Neuron (in vitro differentiated cells): ENCODE results near the gene PARD3.
"Not testable (repeated sequence)": the region's sequence is repeated elsewhere in the genome, so short reads cannot be mapped to it uniquely, and the experiment has no call there.

Experiments used
- H2AFZ ChIP-seq: one replicate; pipeline ENCODE4 v1.6.1; 2013; ENCODE audit warnings: low read depth, mild to moderate bottlenecking, inconsistent platforms, low read length, moderate library complexity
- H3K27me3 ChIP-seq: one replicate; pipeline ENCODE4 v1.6.1; 2013; ENCODE audit warnings: low read length; ENCODE audit not compliant: insufficient read depth
- H3K36me3 ChIP-seq: one replicate; pipeline ENCODE4 v1.6.1; 2013; ENCODE audit warnings: low read length; ENCODE audit not compliant: insufficient read depth
- H3K4me1 ChIP-seq: one replicate; pipeline ENCODE4 v1.6.1; 2013; ENCODE audit warnings: low read length; ENCODE audit not compliant: insufficient read depth
- H3K4me3 ChIP-seq: 2 replicates; pipeline ENCODE4 v1.5.1; 2013; ENCODE audit warnings: mild to moderate bottlenecking, low read length, moderate library complexity
- H3K9me3 ChIP-seq: one replicate; pipeline ENCODE4 v1.6.1; 2013; ENCODE audit warnings: low read length

Gene PARD3

GRCh38 chr10:34081948-34082347, 733.1 kb downstream of the PARD3 start:
- H3K27me3 ChIP-seq = no peaks in the 10 kb centered on the region
- H3K4me1 ChIP-seq = no peaks in the 10 kb centered on the region
- no peak overlapping the region for H3K4me3 ChIP-seq
- H3K9me3 ChIP-seq = no peaks in the 10 kb centered on the region
- H3K36me3 ChIP-seq = no peaks in the 10 kb centered on the region
- H2AFZ ChIP-seq = no peak overlapping the region

- H3K36me3 ChIP-seq = no peaks in the 10 kb centered on the region
- no peak overlapping the region for H3K4me3 ChIP-seq
- no peaks in the 10 kb centered on the region for H3K4me1 ChIP-seq
- H3K9me3 ChIP-seq = no peaks in the 10 kb centered on the region
- no peak overlapping the region for H2AFZ ChIP-seq
- H3K27me3 ChIP-seq = no peaks in the 10 kb centered on the region
Measured at GRCh38 chr10:34081347-34081743, 733.8 kb downstream of the PARD3 start.

- no peak overlapping the region for H3K4me3 ChIP-seq
- H3K9me3 ChIP-seq = peaks cover under 1% of the 10 kb centered on the region
- no peaks in the 10 kb centered on the region for H3K4me1 ChIP-seq
- H3K27me3 ChIP-seq = peaks cover 1% of the 10 kb centered on the region
- no peaks in the 10 kb centered on the region for H3K36me3 ChIP-seq
- no peak overlapping the region for H2AFZ ChIP-seq
Measured at GRCh38 chr10:34080485-34081346, 734.4 kb downstream of the PARD3 start.

GRCh38 chr10:34079702-34080484, 735.2 kb downstream of the PARD3 start:
- H3K4me3 ChIP-seq = no peak overlapping the region
- H3K27me3 ChIP-seq = peaks cover 3% of the 10 kb centered on the region
- no peaks in the 10 kb centered on the region for H3K36me3 ChIP-seq
- no peak overlapping the region for H2AFZ ChIP-seq
- H3K4me1 ChIP-seq = no peaks in the 10 kb centered on the region
- H3K9me3 ChIP-seq = peaks cover 3% of the 10 kb centered on the region

GRCh38 chr10:34078745-34079470, 736.2 kb downstream of the PARD3 start:
- Histone ChIP-seq H3K9me3 (peaks cover 3% of the 10 kb centered on the region), H2AFZ (no peak overlapping the region), H3K36me3 (no peaks in the 10 kb centered on the region), H3K4me3 (no peak overlapping the region), H3K27me3 (peaks cover 3% of the 10 kb centered on the region), H3K4me1 (no peaks in the 10 kb centered on the region)

GRCh38 chr10:34078017-34078744, 736.9 kb downstream of the PARD3 start:
- Histone ChIP-seq H3K4me3 (no peak overlapping the region), H2AFZ (no peak overlapping the region), H3K27me3 (peaks cover 3% of the 10 kb centered on the region), H3K9me3 (peaks cover 3% of the 10 kb centered on the region), H3K4me1 (no peaks in the 10 kb centered on the region), H3K36me3 (no peaks in the 10 kb centered on the region)

- H3K9me3 ChIP-seq = peaks cover 3% of the 10 kb centered on the region
- no peaks in the 10 kb centered on the region for H3K36me3 ChIP-seq
- H2AFZ ChIP-seq = no peak overlapping the region
- H3K4me1 ChIP-seq = no peaks in the 10 kb centered on the region
- no peak overlapping the region for H3K4me3 ChIP-seq
- peaks cover 3% of the 10 kb centered on the region for H3K27me3 ChIP-seq
Measured at GRCh38 chr10:34076443-34076842, 738.7 kb downstream of the PARD3 start.

- no peaks in the 10 kb centered on the region for H3K4me1 ChIP-seq
- H3K36me3 ChIP-seq = no peaks in the 10 kb centered on the region
Measured at GRCh38 chr10:34075254-34075926, 739.7 kb downstream of the PARD3 start.

GRCh38 chr10:34074051-34074450, 741.0 kb downstream of the PARD3 start:
- H3K36me3 ChIP-seq = no peaks in the 10 kb centered on the region
- H3K27me3 ChIP-seq = peaks cover 3% of the 10 kb centered on the region
- H2AFZ ChIP-seq = no peak overlapping the region
- H3K9me3 ChIP-seq = peaks cover 3% of the 10 kb centered on the region
- no peaks in the 10 kb centered on the region for H3K4me1 ChIP-seq
- H3K4me3 ChIP-seq = no peak overlapping the region

More at GRCh38 chr10:34075254-34075926, 739.7 kb downstream of the PARD3 start:
- Histone ChIP-seq H3K4me3 (no peak overlapping the region), H2AFZ (no peak overlapping the region), H3K27me3 (peaks cover 3% of the 10 kb centered on the region), H3K9me3 (peaks cover 3% of the 10 kb centered on the region)

- not testable (repeated sequence) for H3K4me3 ChIP-seq, H3K4me1 ChIP-seq, H2AFZ ChIP-seq, H3K27me3 ChIP-seq, H3K9me3 ChIP-seq, H3K36me3 ChIP-seq
Measured at GRCh38 chr10:34067741-34068140, 747.4 kb downstream of the PARD3 start.

GRCh38 chr10:34063592-34063991, 751.5 kb downstream of the PARD3 start:
- H3K27me3 ChIP-seq = no peaks in the 10 kb centered on the region
- no peak overlapping the region for H2AFZ ChIP-seq
- H3K36me3 ChIP-seq = no peaks in the 10 kb centered on the region
- no peak overlapping the region for H3K4me3 ChIP-seq
- no peaks in the 10 kb centered on the region for H3K9me3 ChIP-seq
- H3K4me1 ChIP-seq = no peaks in the 10 kb centered on the region

GRCh38 chr10:34061841-34062240, 753.3 kb downstream of the PARD3 start:
- Histone ChIP-seq H2AFZ (no peak overlapping the region), H3K4me3 (no peak overlapping the region), H3K27me3 (no peaks in the 10 kb centered on the region), H3K4me1 (no peaks in the 10 kb centered on the region), H3K36me3 (no peaks in the 10 kb centered on the region), H3K9me3 (no peaks in the 10 kb centered on the region)
